ENCODE data around the gene CCDC66. TPM values are rescaled to one million over a fixed set of nuclear protein-coding genes. Genes with fewer than 3 reads are reported as not detected.

The CCDC66 gene
- polyA plus RNA-seq, 1 donor: 20.1 TPM

- no peak for DNase-seq
Measured at GRCh38 chr3:56622381-56622780, 65.4 kb downstream of the CCDC66 start.

GRCh38 chr3:56624725-56625124, 67.8 kb downstream of the CCDC66 start:
- no peak for DNase-seq

GRCh38 chr3:56629047-56629446, 72.1 kb downstream of the CCDC66 start:
- no peak for DNase-seq

- no peak for DNase-seq
Measured at GRCh38 chr3:56629451-56629850, 72.5 kb downstream of the CCDC66 start.

- no peak for DNase-seq
Measured at GRCh38 chr3:56630966-56631365, 74.0 kb downstream of the CCDC66 start.

- DNase-seq: no peak
Measured at GRCh38 chr3:56633181-56633580, 76.2 kb downstream of the CCDC66 start.

- DNase-seq: no peak
Measured at GRCh38 chr3:56633602-56634535, 76.9 kb downstream of the CCDC66 start.

- no peak for DNase-seq
Measured at GRCh38 chr3:56645407-56645806, 88.4 kb downstream of the CCDC66 start.

GRCh38 chr3:56654460-56654859, 97.5 kb downstream of the CCDC66 start:
- DNase-seq: no peak

GRCh38 chr3:56655709-56656108, 98.7 kb downstream of the CCDC66 start:
- no peak for DNase-seq

- no peak for DNase-seq
Measured at GRCh38 chr3:56664823-56665222, 107.8 kb downstream of the CCDC66 start.

- DNase-seq: no peak
Measured at GRCh38 chr3:56667973-56668579, 111.1 kb downstream of the CCDC66 start.

Other genes starting within 250 kb of the CCDC66 start
- gene ERC2, start 88.7 kb upstream of the CCDC66 start, polyA plus RNA-seq (ENCODE audit: insufficient read length): 1.6 TPM
- 37.8 TPM for gene TASOR, start 126.1 kb downstream of the CCDC66 start, polyA plus RNA-seq (ENCODE audit: insufficient read length)
- gene ARHGEF3, start 244.8 kb downstream of the CCDC66 start, polyA plus RNA-seq (ENCODE audit: insufficient read length): 28.3 TPM

All from hindlimb muscle (tissue), 1 donor.